H1 (cell line): ENCODE results near the gene XKR7. TPM values are rescaled to one million over a fixed set of nuclear protein-coding genes. Genes with fewer than 3 reads are reported as not detected.

Source experiments
- CTCF ChIA-PET: fragments of 300-600 bp; sonication (Branson Sonifier 250); formaldehyde crosslinking; loops from one replicate; lab custom pipeline; 2021; ENCODE audit not compliant: partially characterized antibody; lab: Charles Lee
- POLR2A ChIA-PET: fragments of 300-600 bp; sonication (Branson Sonifier 250); formaldehyde crosslinking; loops from one replicate; lab custom pipeline; 2021; ENCODE audit warnings: inconsistent platforms; ENCODE audit not compliant: partially characterized antibody; lab: Charles Lee
- DNase-seq, 2 experiments: peaks; one replicate each; pipeline versions ENCODE4 v3.0.0 to v3.0.0-alpha.2; 2010 to 2022; ENCODE audit warnings: low spot score in 2 of 2, low read depth in 1 of 2, mixed read lengths in 1 of 2
- FAIRE-seq: peaks from 2 replicates; lab custom pipeline; 2011; peaks lifted over from hg19 to GRCh38; lab: Jason Lieb, UNC
- H2AFZ ChIP-seq: 2 replicates; pipeline ENCODE4 v1.8.1; 2012; ENCODE audit warnings: low read length, inconsistent platforms
- H2AK5ac ChIP-seq: 2 replicates; pipeline ENCODE4 v1.6.1; 2013; ENCODE audit warnings: low read depth, low read length
- H2BK120ac ChIP-seq: replicated peaks from 2 replicates; pipeline ENCODE3; 2013; ENCODE audit warnings: low read depth, low read length, inconsistent platforms
- H2BK12ac ChIP-seq: 2 replicates; pipeline ENCODE4 v1.6.1; 2013; ENCODE audit warnings: low read depth, low read length
- H2BK15ac ChIP-seq: 2 replicates; pipeline ENCODE4 v1.6.1; 2013; ENCODE audit warnings: low read length
- H2BK20ac ChIP-seq: 2 replicates; pipeline ENCODE4 v1.6.1; 2013; ENCODE audit warnings: low read length
- H2BK5ac ChIP-seq: 2 replicates; pipeline ENCODE4 v1.6.1; 2013; ENCODE audit warnings: low read depth, low read length
- H3K14ac ChIP-seq: 2 replicates; pipeline ENCODE4 v1.6.1; 2013; ENCODE audit warnings: inconsistent platforms; ENCODE audit not compliant: insufficient read length
- H3K18ac ChIP-seq: 2 replicates; pipeline ENCODE4 v1.6.1; 2013; ENCODE audit warnings: low read length; ENCODE audit errors: extremely low read depth
- H3K23ac ChIP-seq: 2 replicates; pipeline ENCODE4 v1.6.1; 2013; ENCODE audit warnings: inconsistent platforms; ENCODE audit not compliant: insufficient read length
- H3K23me2 ChIP-seq: 2 replicates; pipeline ENCODE4 v1.6.1; 2013; ENCODE audit warnings: low read depth, low read length
- H3K27ac ChIP-seq: 2 replicates; pipeline ENCODE4 v1.6.1; 2011; ENCODE audit warnings: low read depth, low read length, inconsistent platforms
- H3K27me3 ChIP-seq, 4 experiments: replicated peaks in 1 of 4; 1 replicate in 1 of 4; 2 replicates in 3 of 4; pipeline versions ENCODE4 v1.6.1 to v1.8.1; 2011 to 2013; ENCODE audit warnings: low read length in 3 of 4, mild to moderate bottlenecking in 3 of 4, inconsistent platforms in 2 of 4, mixed read lengths in 2 of 4, moderate library complexity in 1 of 4; ENCODE audit not compliant: control insufficient read depth in 3 of 4, insufficient read depth in 3 of 4; ENCODE audit errors: extremely low read depth in 1 of 4
- H3K36me3 ChIP-seq, 4 experiments: 2 replicates each; pipeline versions ENCODE4 v1.6.1 to v1.8.1; 2011 to 2013; ENCODE audit warnings: mild to moderate bottlenecking in 4 of 4, low read length in 3 of 4, moderate library complexity in 2 of 4, control low read depth in 1 of 4, inconsistent platforms in 1 of 4; ENCODE audit not compliant: insufficient read depth in 4 of 4, control insufficient read depth in 2 of 4
- H3K4ac ChIP-seq: replicated peaks from 2 replicates; pipeline ENCODE3; 2013; ENCODE audit warnings: low read length, low read depth, mixed read lengths, inconsistent platforms; ENCODE audit not compliant: insufficient read length
- H3K4me1 ChIP-seq, 4 experiments: replicated peaks in 1 of 4; 1 replicate in 1 of 4; 2 replicates in 3 of 4; pipeline versions ENCODE4 v1.6.1 to v1.8.1; 2011 to 2013; ENCODE audit warnings: low read length in 3 of 4, inconsistent platforms in 2 of 4, mixed read lengths in 1 of 4; ENCODE audit not compliant: insufficient read depth in 4 of 4, control insufficient read depth in 3 of 4
- H3K4me2 ChIP-seq, 2 experiments: 2 replicates each; pipeline versions ENCODE4 v1.6.1 to v1.8.1; 2011 to 2013; ENCODE audit warnings: low read depth in 2 of 2, low read length in 2 of 2, control low read depth in 1 of 2, inconsistent platforms in 1 of 2, mild to moderate bottlenecking in 1 of 2; ENCODE audit not compliant: insufficient read depth in 1 of 2
- H3K4me3 ChIP-seq, 4 experiments: fragments of 200-600, 300-600 bp in 1 of 4; sonication (generic), shearing (Covaris generic), sonication (Bioruptor Twin) in 1 of 4; 2 replicates each; pipeline versions ENCODE4 v1.5.1 to v1.8.1; 2011 to 2016; ENCODE audit warnings: low read length in 4 of 4, low read depth in 3 of 4, control low read depth in 2 of 4, inconsistent platforms in 2 of 4, mild to moderate bottlenecking in 2 of 4, mixed read lengths in 1 of 4, moderate library complexity in 1 of 4; ENCODE audit not compliant: insufficient read depth in 2 of 4; ENCODE audit errors: extremely low read depth in 1 of 4
- H3K56ac ChIP-seq: replicated peaks from 2 replicates; pipeline ENCODE3; 2013; ENCODE audit warnings: low read depth, mild to moderate bottlenecking, mixed read lengths, low read length, inconsistent platforms; ENCODE audit not compliant: insufficient read length
- H3K79me1 ChIP-seq: 2 replicates; pipeline ENCODE4 v1.6.1; 2013; ENCODE audit warnings: low read depth, low read length, control low read depth
- H3K79me2 ChIP-seq, 2 experiments: 2 replicates each; pipeline versions ENCODE4 v1.6.1 to v1.8.1; 2012 to 2013; ENCODE audit warnings: low read length in 2 of 2, mild to moderate bottlenecking in 2 of 2, inconsistent platforms in 1 of 2; ENCODE audit not compliant: insufficient read depth in 2 of 2, control insufficient read depth in 1 of 2
- H3K9ac ChIP-seq, 4 experiments: replicated peaks in 1 of 4; 1 replicate in 1 of 4; 2 replicates in 3 of 4; pipeline versions ENCODE4 v1.6.1 to v1.8.1; 2011 to 2013; ENCODE audit warnings: low read depth in 3 of 4, low read length in 3 of 4, control low read depth in 2 of 4, mild to moderate bottlenecking in 2 of 4, moderate library complexity in 2 of 4, inconsistent platforms in 1 of 4; ENCODE audit errors: extremely low read depth in 1 of 4
- H3K9me3 ChIP-seq, 2 experiments: 2 replicates each; pipeline versions ENCODE4 v1.6.1 to v1.8.1; 2012 to 2013; ENCODE audit warnings: mild to moderate bottlenecking in 2 of 2, moderate library complexity in 2 of 2, control low read depth in 1 of 2, inconsistent platforms in 1 of 2, low read depth in 1 of 2, low read length in 1 of 2, mixed read lengths in 1 of 2; ENCODE audit not compliant: insufficient read depth in 2 of 2
- H4K20me1 ChIP-seq, 2 experiments: replicated peaks in 1 of 2; 2 replicates each; pipeline versions ENCODE3 to v1.8.1; 2011 to 2013; ENCODE audit warnings: inconsistent platforms in 2 of 2, low read length in 2 of 2, mild to moderate bottlenecking in 1 of 2; ENCODE audit not compliant: insufficient read depth in 2 of 2, control insufficient read depth in 1 of 2
- H4K5ac ChIP-seq: 2 replicates; pipeline ENCODE4 v1.6.1; 2013; ENCODE audit warnings: low read length, low read depth, mixed read lengths, inconsistent platforms; ENCODE audit not compliant: insufficient read length
- H4K8ac ChIP-seq: 2 replicates; pipeline ENCODE4 v1.8.0; 2013; ENCODE audit warnings: mild to moderate bottlenecking, moderate library complexity, low read length, inconsistent platforms; ENCODE audit not compliant: insufficient read depth; ENCODE audit errors: extremely low read depth
- H4K91ac ChIP-seq: replicated peaks from 2 replicates; pipeline ENCODE3; 2013; ENCODE audit warnings: low read length, mixed read lengths, inconsistent platforms; ENCODE audit not compliant: insufficient read length
- ASH2L ChIP-seq: fragments of 200-600, 300-600 bp; sonication (generic); IDR thresholded peaks from one replicate; pipeline ENCODE4 v1.7.1; 2017; ENCODE audit warnings: low read length
- ATF2 ChIP-seq: IDR thresholded peaks from 2 replicates; pipeline ENCODE4 v1.6.1; 2012; ENCODE audit warnings: low read length, inconsistent platforms
- CEBPB ChIP-seq: IDR thresholded peaks from 2 replicates; pipeline ENCODE4 v1.6.1; 2012; ENCODE audit warnings: low read depth, low read length
- CHD1 ChIP-seq: IDR thresholded peaks from 2 replicates; pipeline ENCODE4 v1.6.1; 2012; ENCODE audit warnings: low read depth, low read length, improper control_type of control experiment
- CTCF ChIP-seq, 3 experiments: IDR thresholded peaks; 1 replicate in 2 of 3; 2 replicates in 1 of 3; pipeline versions ENCODE4 v1.5.1 to v1.6.1; 2011; ENCODE audit warnings: low read length in 3 of 3, mild to moderate bottlenecking in 3 of 3, inconsistent platforms in 2 of 3, low read depth in 1 of 3, moderate library complexity in 1 of 3; ENCODE audit not compliant: insufficient read depth in 1 of 3; ENCODE audit errors: control extremely low read depth in 1 of 3
- EZH2 ChIP-seq: fragments of 200-600 bp; sonication (generic); IDR thresholded peaks from 2 replicates; pipeline ENCODE4 v1.7.1; 2012; ENCODE audit warnings: low read depth, mild to moderate bottlenecking, moderate library complexity, low read length, inconsistent platforms; ENCODE audit not compliant: severe bottlenecking
- POLR2A ChIP-seq, 2 experiments: IDR thresholded peaks; 1 replicate in 1 of 2; 2 replicates in 1 of 2; pipeline ENCODE4 v1.6.1; 2011; ENCODE audit warnings: low read depth in 2 of 2, low read length in 2 of 2, mild to moderate bottlenecking in 2 of 2; ENCODE audit errors: control extremely low read depth in 1 of 2
- USF2 ChIP-seq: IDR thresholded peaks from 2 replicates; pipeline ENCODE4 v1.6.1; 2011; ENCODE audit warnings: low read length, improper control_type of control experiment
- WGBS, 2 experiments: shearing (Covaris generic) in 1 of 2; methylation state at CpG; one replicate each; pipeline versions ENCODE4 v1.1.6 to v1.1.7; 2013 to 2015; ENCODE audit warnings: low lambda C conversion rate in 2 of 2, mixed read lengths in 2 of 2, inconsistent platforms in 1 of 2, low coverage in 1 of 2, missing lambda C conversion rate in 1 of 2; ENCODE audit not compliant: insufficient replicate concordance in 2 of 2, insufficient coverage in 1 of 2, insufficient read length in 1 of 2; ENCODE audit errors: extremely low coverage in 1 of 2, missing lambda C conversion rate in 1 of 2; 5-methylcytosine and 5-hydroxymethylcytosine counted together
- polyA plus RNA-seq, 7 experiments: library from polyadenylated mRNA; depleted of rRNA in 3 of 7; stranded (reverse) in 5 of 7; unstranded in 2 of 7; fragments of >200 nt in 5 of 7; fragments of 200-250 nt in 2 of 7; gene quantifications; 1 replicate in 5 of 7; 2 replicates in 1 of 7; 4 replicates in 1 of 7; pipeline versions ENCODE4 v1.2.1 to v1.2.3, GENCODE V29; 2011 to 2013; ENCODE audit warnings: missing spikeins in 2 of 7, mixed read lengths in 2 of 7
- total RNA-seq: library from RNA; stranded (reverse); fragmentation: NEBNext Ultra II Directional; extraction: Animal tissue kit (Norgen Biotek cat#: 25700); gene quantifications from 2 replicates; pipeline ENCODE4 v1.2.1, GENCODE V29; 2021

Gene XKR7
- total and polyA plus RNA-seq, 2 of the 8 experiments (the other 6 are each of a cell fraction or from before 2014, with no cell fraction given), result 1.8 to 2.4 TPM

GRCh38 chr20:31943052-31943471 is 24.9 kb upstream of the XKR7 start:
- H3K4me2 ChIP-seq, result no peak overlapping the region
- FAIRE-seq, result no peak
- H3K79me1 ChIP-seq, result no peaks in the 10 kb centered on the region
- TF ChIP-seq ATF2 (no peak), CHD1 (no peak), EZH2 (no peak), ASH2L (no peak), POLR2A (IDR thresholded peaks at IDR 0.05; ENCODE audit: control extremely low read depth in 1 of 2, low read depth in 2 of 2, low read length in 2 of 2) (no peak), CTCF (IDR thresholded peaks at IDR 0.05; ENCODE audit: control extremely low read depth in 1 of 3, insufficient read depth in 1 of 3, low read depth in 1 of 3, low read length in 3 of 3) (no peak), CEBPB (no peak), USF2 (no peak)

More at GRCh38 chr20:31943052-31943471, 24.9 kb upstream of the XKR7 start:
- H3K27me3 ChIP-seq, result peaks cover 0 to 7% (median 0%) of the 10 kb centered on the region in 4 experiments; a peak in 3 of 7 replicates
- no peak overlapping the region for H2BK15ac ChIP-seq
- H3K14ac ChIP-seq, result no peak overlapping the region
- H4K8ac ChIP-seq, result no peak overlapping the region
- no peak overlapping the region for H3K4ac ChIP-seq
- no peak overlapping the region for H2BK120ac ChIP-seq
- H3K56ac ChIP-seq, result no peak overlapping the region
- peaks cover 0 to under 1% of the 10 kb centered on the region in 2 experiments; a peak in 3 of 4 replicates for H3K9me3 ChIP-seq
- peaks cover 24 to 34% (median 29%) of the 10 kb centered on the region in 4 experiments for H3K36me3 ChIP-seq
- no peak overlapping the region for H3K23ac ChIP-seq
- H2AK5ac ChIP-seq, result no peak overlapping the region
- CTCF ChIA-PET, result interaction anchor here (0.7 to 2.4 kb wide), 7 partner anchors 9 to 96 kb away, joined by 3 to 15 read pairs (median 4); partner anchors contain the start of gene PDRG1
- H2AFZ ChIP-seq, result no peak overlapping the region
- H3K27ac ChIP-seq, result no peak overlapping the region
- H3K23me2 ChIP-seq, result no peaks in the 10 kb centered on the region
- no peak overlapping the region for H3K9ac ChIP-seq
- POLR2A ChIA-PET, result interaction anchor here (1.2 to 3.0 kb wide), 2 partner anchors 9 to 22 kb away, joined by 3 to 15 read pairs; partner anchors contain the start of gene PDRG1
- H3K4me3 ChIP-seq, result no peak overlapping the region
- no peak overlapping the region for H2BK12ac ChIP-seq
- no peak for DNase-seq
- peaks cover 2% of the 10 kb centered on the region in 2 experiments for H4K20me1 ChIP-seq
- H3K18ac ChIP-seq, result no peak overlapping the region
- peaks cover 0 to 2% (median 1%) of the 10 kb centered on the region in 4 experiments; a peak in 4 of 7 replicates for H3K4me1 ChIP-seq
- no peak overlapping the region for H4K91ac ChIP-seq
- no peak overlapping the region for H2BK20ac ChIP-seq
- WGBS, 2 experiments, result 77% methylated on average over 2 of the region's 2 CpGs; no CpG with 5 or more reads in 1 of the 2 experiments
- no peak overlapping the region for H2BK5ac ChIP-seq
- H3K79me2 ChIP-seq, result no peaks in the 10 kb centered on the region
- H4K5ac ChIP-seq, result no peak overlapping the region
